Neutrophil (primary cell): Measurements from ENCODE around the gene PNPT1.

Source experiments
- H3K27ac ChIP-seq: fragments of 200-600 bp; sonication (generic); 2 replicates; pipeline ENCODE4 v1.5.1; 2016; ENCODE audit warnings: mild to moderate bottlenecking, moderate library complexity
- H3K27me3 ChIP-seq: fragments of 200-600 bp; sonication (generic); 2 replicates; pipeline ENCODE4 v1.6.0; 2016; ENCODE audit warnings: mild to moderate bottlenecking
- H3K36me3 ChIP-seq: fragments of 200-600 bp; sonication (generic); 2 replicates; pipeline ENCODE4 v1.5.1; 2017
- H3K4me1 ChIP-seq, 2 experiments: fragments of 200-600 bp in 1 of 2; sonication (generic) in 1 of 2; 1 replicate in 1 of 2; 2 replicates in 1 of 2; pipeline versions ENCODE4 v1.5.1 to v1.6.1; 2013 to 2016; ENCODE audit warnings: low read depth in 1 of 2, low read length in 1 of 2, mild to moderate bottlenecking in 1 of 2, moderate library complexity in 1 of 2; ENCODE audit not compliant: control insufficient read depth in 1 of 2, insufficient read depth in 1 of 2
- H3K4me3 ChIP-seq, 2 experiments: fragments of 200-600 bp in 1 of 2; sonication (generic) in 1 of 2; 1 replicate in 1 of 2; 2 replicates in 1 of 2; pipeline ENCODE4 v1.5.1; 2013 to 2016; ENCODE audit warnings: low read depth in 1 of 2, low read length in 1 of 2, mild to moderate bottlenecking in 1 of 2, moderate library complexity in 1 of 2
- H3K9me3 ChIP-seq: fragments of 200-600 bp; sonication (generic); 2 replicates; pipeline ENCODE4 v1.5.1; 2016
- CTCF ChIP-seq: fragments of 200-600 bp; sonication (generic); IDR thresholded peaks from 2 replicates; pipeline ENCODE4 v1.5.1; 2016; ENCODE audit warnings: antibody characterized with exemption

The PNPT1 gene

GRCh38 chr2:55592130-55592529 lies 101.5 kb downstream of the PNPT1 start:
- no peaks in the 10 kb centered on the region for H3K4me1 ChIP-seq
- H3K36me3 ChIP-seq, result peaks cover 34% of the 10 kb centered on the region
- no peaks in the 10 kb centered on the region for H3K9me3 ChIP-seq
- H3K27ac ChIP-seq, result no peak overlapping the region
- no peaks in the 10 kb centered on the region for H3K27me3 ChIP-seq
- TF ChIP-seq CTCF, result no peak
- no peak overlapping the region for H3K4me3 ChIP-seq

GRCh38 chr2:55590810-55591440 lies 102.7 kb downstream of the PNPT1 start:
- Histone ChIP-seq H3K27ac (no peak overlapping the region), H3K4me1 (no peaks in the 10 kb centered on the region), H3K36me3 (peaks cover 29% of the 10 kb centered on the region), H3K4me3 (no peak overlapping the region), H3K9me3 (no peaks in the 10 kb centered on the region), H3K27me3 (no peaks in the 10 kb centered on the region)
- no peak for TF ChIP-seq CTCF

- Histone ChIP-seq H3K27ac (no peak overlapping the region), H3K36me3 (peaks cover 76% of the 10 kb centered on the region)
- no peak for TF ChIP-seq CTCF
These were observed 108.1 kb downstream of the PNPT1 start for GRCh38 chr2:55585451-55586080.

More at GRCh38 chr2:55585451-55586080, 108.1 kb downstream of the PNPT1 start:
- no peak overlapping the region for H3K4me3 ChIP-seq
- H3K4me1 ChIP-seq, result no peaks in the 10 kb centered on the region
- H3K27me3 ChIP-seq, result no peaks in the 10 kb centered on the region
- no peaks in the 10 kb centered on the region for H3K9me3 ChIP-seq
